22Rv1 (cell line): ENCODE measurements around the gene SEMA6D.

Experiments
- H3K27ac ChIP-seq: fragments of 450-650 bp; 2 replicates; pipeline ENCODE4 v1.5.1; 2017
- ZFX ChIP-seq: fragments of 450-650 bp; IDR thresholded peaks from 2 replicates; pipeline ENCODE4 v1.6.1; 2017; ENCODE audit warnings: antibody characterized with exemption, borderline replicate concordance
- TF ChIP-seq, protein P1 (sequence below): fragments of 450-650 bp; IDR thresholded peaks from 2 replicates; pipeline ENCODE4 v1.5.1; 2017; ENCODE audit warnings: mild to moderate bottlenecking

Gene SEMA6D

DNA sequence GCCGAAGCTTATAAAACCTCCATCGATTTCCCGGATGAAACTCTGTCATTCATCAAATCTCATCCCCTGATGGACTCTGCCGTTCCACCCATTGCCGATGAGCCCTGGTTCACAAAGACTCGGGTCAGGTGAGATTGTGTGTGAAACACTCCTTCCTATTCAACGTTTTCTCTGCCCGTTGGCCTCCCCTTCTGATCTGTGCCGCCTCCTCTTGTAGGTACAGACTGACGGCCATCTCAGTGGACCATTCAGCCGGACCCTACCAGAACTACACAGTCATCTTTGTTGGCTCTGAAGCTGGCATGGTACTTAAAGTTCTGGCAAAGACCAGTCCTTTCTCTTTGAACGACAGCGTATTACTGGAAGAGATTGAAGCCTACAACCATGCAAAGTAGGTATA is 47.4 kb downstream of the SEMA6D start:
- TF ChIP-seq, protein P1, sequence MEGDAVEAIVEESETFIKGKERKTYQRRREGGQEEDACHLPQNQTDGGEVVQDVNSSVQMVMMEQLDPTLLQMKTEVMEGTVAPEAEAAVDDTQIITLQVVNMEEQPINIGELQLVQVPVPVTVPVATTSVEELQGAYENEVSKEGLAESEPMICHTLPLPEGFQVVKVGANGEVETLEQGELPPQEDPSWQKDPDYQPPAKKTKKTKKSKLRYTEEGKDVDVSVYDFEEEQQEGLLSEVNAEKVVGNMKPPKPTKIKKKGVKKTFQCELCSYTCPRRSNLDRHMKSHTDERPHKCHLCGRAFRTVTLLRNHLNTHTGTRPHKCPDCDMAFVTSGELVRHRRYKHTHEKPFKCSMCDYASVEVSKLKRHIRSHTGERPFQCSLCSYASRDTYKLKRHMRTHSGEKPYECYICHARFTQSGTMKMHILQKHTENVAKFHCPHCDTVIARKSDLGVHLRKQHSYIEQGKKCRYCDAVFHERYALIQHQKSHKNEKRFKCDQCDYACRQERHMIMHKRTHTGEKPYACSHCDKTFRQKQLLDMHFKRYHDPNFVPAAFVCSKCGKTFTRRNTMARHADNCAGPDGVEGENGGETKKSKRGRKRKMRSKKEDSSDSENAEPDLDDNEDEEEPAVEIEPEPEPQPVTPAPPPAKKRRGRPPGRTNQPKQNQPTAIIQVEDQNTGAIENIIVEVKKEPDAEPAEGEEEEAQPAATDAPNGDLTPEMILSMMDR: no peak
- no peak for TF ChIP-seq ZFX

GRCh38 chr15:47766406-47766805 is 49.1 kb downstream of the SEMA6D start:
- TF ChIP-seq, protein P1: no peak
- no peak for TF ChIP-seq ZFX
- H3K27ac ChIP-seq: no peak overlapping the region

More for the DNA sequence above, 47.4 kb downstream of the SEMA6D start:
- no peak overlapping the region for H3K27ac ChIP-seq

GRCh38 chr15:47767035-47767434 is 49.7 kb downstream of the SEMA6D start:
- TF ChIP-seq, protein P1: no peak
- no peak for TF ChIP-seq ZFX

DNA sequence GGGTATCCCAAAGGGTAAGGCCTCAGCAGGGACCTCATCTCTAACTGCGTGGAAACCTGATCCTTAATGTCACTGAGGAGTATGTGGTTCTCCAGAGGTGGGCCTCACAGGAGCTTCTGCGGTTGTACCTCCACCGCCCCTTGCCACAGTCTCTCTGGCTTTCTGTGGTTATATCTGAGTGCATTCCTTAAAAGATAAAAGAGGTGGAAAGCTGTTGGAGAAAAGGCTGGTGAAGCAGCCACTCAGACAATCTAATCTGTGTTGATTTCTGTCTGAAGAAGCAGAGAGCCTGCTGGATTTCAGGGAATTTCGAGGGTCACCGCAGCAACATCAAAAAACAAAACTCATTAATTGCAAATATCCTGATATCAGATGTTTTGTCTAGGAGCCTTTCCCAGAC is 51.4 kb downstream of the SEMA6D start:
- no peak for TF ChIP-seq ZFX
- TF ChIP-seq, protein P1: no peak
- H3K27ac ChIP-seq: no peak overlapping the region

More at GRCh38 chr15:47767035-47767434, 49.7 kb downstream of the SEMA6D start:
- H3K27ac ChIP-seq: no peak overlapping the region

- H3K27ac ChIP-seq: no peak overlapping the region
Observed at GRCh38 chr15:47769166-47769565, 51.9 kb downstream of the SEMA6D start.

GRCh38 chr15:47773143-47773542 is 55.8 kb downstream of the SEMA6D start:
- no peak for TF ChIP-seq ZFX
- TF ChIP-seq, protein P1: no peak
- no peak overlapping the region for H3K27ac ChIP-seq

More at GRCh38 chr15:47769166-47769565, 51.9 kb downstream of the SEMA6D start:
- TF ChIP-seq ZFX: no peak
- TF ChIP-seq, protein P1: no peak

- H3K27ac ChIP-seq: no peak overlapping the region
- TF ChIP-seq, protein P1: no peak
- no peak for TF ChIP-seq ZFX
Observed at GRCh38 chr15:47778263-47778770, 61.0 kb downstream of the SEMA6D start.
